Measurements from ENCODE around the gene C16orf89.
"Not testable (repeated sequence)": the region's sequence is repeated elsewhere in the genome, so short reads cannot be mapped to it uniquely, and the experiment has no call there.

Gene C16orf89, protein sequence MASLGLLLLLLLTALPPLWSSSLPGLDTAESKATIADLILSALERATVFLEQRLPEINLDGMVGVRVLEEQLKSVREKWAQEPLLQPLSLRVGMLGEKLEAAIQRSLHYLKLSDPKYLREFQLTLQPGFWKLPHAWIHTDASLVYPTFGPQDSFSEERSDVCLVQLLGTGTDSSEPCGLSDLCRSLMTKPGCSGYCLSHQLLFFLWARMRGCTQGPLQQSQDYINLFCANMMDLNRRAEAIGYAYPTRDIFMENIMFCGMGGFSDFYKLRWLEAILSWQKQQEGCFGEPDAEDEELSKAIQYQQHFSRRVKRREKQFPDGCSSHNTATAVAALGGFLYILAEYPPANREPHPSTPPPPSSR
- total RNA-seq: 0 reads per million in 3 experiments

DNA sequence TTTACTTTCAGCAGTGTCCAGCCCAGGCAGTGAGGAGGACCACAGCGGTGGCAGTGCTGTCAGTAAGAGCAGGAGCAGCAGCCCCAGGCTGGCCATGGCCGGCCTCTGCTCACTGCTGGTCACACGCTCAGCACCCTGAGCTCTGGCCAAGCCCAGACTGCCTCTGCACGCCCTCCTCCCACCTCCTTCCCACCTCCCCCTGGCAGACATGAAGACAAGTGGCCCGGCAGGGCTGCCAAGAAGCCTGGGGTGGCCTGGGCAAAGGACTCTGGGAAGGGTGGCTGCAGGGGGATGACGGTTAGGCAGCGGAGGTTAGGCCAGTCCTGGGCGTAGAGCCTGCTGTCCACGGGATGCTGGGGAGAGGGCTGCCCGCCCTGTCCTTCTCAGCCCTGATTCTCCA lies at the start of gene C16orf89:
Gene C16orf89 (minus strand): TSS at position 144 of the 400 bp plus-strand sequence. CDS start 48 bp downstream, at position 96.
- DNase-seq: no peak

- not testable (repeated sequence) for DNase-seq
Measured at GRCh38 chr16:5110933-5111332, 45.2 kb upstream of the C16orf89 start.

DNA sequence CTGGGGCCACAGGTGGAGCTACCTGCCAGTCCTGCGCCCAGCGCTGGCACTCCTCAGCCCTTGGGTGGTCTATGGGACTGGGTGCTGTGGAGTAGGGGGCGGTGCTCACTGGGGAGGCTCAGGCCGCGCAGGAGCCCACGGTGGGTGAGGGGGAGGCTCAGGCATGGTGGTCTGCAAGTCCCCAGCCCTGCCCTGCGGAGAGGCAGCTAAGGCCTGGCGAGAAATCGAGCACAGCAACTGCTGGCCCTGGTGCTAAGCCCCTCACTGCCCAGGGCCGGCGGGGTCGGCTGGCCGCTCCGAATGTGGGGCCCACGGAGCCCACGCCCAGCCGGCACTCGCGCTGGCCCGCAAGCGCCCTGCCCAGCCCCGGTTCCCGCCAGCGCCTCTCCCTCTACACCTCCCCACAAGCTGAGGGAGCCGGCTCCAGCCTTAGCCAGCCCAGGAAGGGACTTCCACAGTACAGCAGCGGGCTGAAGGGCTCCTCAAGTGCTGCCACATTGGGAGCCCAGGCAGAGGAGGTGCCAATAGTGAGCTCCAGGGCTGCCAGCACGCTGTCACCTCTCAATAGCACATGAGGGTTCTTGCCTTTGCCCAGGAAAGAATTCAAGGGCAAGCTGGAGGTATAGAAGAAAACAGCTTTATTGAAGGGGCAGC lies 42.9 kb upstream of the C16orf89 start:
- no peak for DNase-seq

- DNase-seq: not testable (repeated sequence)
Measured at GRCh38 chr16:5105039-5105438, 39.3 kb upstream of the C16orf89 start.

DNA sequence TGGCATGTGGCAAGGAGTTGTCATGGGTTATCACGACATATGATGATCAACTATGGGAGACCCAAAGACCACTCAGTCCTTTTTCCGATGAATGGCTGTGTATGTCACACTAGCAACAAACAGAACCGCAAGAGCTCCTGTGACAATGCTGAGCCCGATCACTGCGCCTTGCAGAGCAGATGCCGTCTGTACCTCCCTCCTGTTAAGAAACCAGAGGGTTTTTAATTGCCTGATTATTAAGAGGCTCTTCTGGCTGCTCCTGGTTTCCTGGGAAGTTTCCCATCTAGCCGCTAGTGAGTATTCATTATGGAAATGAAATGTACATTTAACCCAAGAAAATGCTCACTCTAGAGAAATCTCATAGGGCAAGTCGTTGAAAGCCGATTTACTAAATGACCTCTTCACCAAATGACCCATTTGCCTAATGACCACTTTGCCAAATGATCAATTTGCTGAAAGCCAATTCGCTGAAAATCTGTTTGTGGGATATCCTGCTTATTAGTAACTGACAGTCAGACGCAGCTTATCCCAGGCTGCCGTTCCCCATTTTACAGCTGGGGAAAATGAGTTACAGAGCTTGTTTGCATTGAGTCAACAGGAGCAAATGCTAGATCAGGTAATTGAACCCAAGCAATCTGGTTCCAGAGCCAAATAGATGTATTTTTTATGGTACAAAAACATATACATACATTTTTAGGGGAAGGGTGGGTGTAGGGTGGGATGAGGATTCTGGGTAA lies 37.7 kb upstream of the C16orf89 start:
- DNase-seq: not testable (repeated sequence)

GRCh38 chr16:5099174-5099573 lies 33.4 kb upstream of the C16orf89 start:
- DNase-seq: not testable (repeated sequence)

DNA sequence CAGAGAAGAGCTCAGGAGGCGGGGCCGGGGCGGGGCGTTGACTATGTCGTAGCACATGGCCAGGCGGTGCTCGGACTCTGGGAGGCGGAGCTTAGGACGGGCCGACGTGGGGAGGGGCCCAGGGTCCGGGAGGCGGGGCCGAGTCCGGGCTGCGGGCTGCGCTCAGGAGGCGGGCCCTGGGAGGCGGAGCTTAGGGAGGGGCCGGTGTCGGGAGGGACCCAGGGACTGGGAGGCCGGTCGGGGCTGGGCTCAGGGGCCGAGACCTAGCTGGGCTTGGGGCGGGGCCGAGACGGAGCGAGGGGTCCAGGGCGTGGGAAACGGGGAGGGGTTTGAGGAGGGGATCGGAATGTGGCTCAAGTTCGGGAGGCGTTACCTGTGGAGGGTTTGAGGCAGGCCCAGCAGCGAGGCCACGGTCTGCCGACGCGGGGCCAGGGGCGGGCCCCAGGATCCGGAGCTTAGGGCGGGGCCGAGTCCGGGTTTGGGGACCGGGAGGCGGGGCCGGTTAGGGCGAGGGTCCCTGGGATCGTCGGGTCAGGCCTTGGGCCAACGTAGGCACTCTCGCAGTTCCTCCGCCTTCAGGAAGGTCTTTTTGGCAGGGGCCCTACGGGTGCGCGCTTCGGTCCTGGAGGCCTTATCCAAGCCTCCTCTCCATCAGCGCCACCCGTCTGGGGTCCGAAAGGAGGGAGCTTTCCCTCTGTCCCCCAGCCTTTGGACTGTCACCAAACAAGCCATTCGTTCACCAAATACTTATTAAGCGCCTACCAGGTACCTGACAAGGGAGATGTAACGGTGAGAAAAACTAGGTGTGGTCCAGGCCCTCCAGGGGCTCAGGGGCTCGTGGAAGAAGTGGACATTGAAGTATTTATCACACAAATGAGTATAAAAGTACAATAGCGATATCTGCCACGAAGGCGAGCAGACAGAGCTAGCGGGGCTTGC lies 32.7 kb upstream of the C16orf89 start:
- peak; percentile 96 for DNase-seq

GRCh38 chr16:5097470-5098220 lies 31.9 kb upstream of the C16orf89 start, which contains the start of gene EEF2KMT:
Gene EEF2KMT (minus strand): TSS chr16:5097795. CDS start chr16:5097739, 56 bp downstream.
- DNase-seq: not testable (repeated sequence)

GRCh38 chr16:5097061-5097469 lies 31.3 kb upstream of the C16orf89 start:
- DNase-seq: peak; percentile 44

DNA sequence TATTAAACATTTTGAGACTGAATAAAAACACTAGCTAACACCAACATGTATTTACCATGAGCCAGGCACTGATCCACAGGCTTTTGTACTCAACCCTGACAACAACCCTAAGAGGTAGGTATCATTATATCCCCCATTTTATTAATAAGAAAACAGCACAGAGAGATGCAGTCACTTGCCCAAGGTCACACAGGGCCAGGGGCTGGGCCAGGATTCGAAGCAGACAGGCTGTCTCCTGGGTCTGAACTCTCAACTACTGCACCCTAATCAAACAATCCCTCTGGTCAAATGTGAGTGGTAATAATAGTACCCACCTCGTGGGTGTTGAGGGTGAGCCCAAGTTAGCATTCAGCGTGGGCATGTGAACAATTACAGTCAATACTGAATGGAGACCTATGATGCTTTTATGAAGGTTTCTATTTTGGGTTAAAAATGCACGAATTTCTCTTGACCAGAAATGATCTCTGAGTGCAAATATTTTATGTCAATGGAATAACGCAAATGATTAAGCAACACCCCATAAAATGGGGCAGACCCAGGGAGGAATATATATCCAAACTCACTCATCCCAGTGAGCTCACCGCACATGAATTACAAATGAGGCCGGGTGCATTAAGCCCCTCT lies 30.8 kb upstream of the C16orf89 start:
- DNase-seq: not testable (repeated sequence)

DNA sequence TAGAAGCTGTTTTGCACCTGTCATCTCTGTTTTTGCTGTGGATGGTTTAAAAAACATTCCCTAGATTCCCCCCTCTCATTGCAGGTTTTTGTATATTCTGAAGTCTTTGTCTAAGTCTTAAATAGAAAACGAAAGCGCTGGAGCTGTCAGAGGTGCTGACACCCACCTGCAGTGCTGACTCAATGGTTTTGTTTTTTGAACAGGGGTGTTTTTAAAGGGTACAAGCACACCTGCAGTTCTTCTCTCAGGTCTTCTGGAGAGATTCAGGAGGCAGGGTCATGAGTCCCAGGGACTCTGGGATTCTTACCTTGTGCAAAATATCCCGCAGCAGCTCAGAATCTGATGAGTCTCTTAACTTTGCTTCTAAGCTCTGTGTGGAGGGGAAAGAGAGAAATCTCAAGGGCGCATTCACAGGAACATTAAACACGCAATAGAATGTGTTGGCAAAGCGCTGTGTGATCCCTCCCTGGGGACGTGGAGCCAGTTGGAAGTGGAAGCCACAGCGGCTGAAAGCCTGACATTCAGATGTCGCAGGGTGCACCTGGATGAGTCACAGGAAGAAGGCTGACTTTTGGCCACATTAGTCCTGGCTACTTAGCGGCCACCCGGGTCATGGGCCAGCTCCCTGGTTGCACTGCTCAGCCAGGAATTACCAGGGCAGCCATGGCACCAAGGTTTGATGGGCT lies 29.5 kb upstream of the C16orf89 start:
- not testable (repeated sequence) for DNase-seq

DNA sequence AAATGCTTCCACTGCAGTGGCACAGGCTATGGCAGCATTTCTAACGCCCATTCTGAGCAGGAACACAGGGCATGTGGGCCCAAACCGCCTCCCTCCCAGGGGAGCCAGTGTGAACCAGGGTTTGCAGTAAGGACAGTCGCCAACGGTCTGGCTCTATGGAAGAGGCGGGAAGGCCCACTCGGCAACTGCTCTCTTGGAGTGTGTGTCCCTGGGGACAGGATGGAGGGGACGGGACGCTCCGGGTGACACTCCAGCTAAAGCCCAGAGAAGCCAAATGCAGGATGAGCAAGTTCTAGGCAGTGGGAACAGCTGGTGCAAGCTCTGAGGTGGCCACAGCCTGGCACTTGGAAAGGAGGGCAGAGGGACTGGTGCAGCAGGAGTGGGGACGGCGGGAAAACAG lies 28.0 kb upstream of the C16orf89 start:
- not testable (repeated sequence) for DNase-seq

DNA sequence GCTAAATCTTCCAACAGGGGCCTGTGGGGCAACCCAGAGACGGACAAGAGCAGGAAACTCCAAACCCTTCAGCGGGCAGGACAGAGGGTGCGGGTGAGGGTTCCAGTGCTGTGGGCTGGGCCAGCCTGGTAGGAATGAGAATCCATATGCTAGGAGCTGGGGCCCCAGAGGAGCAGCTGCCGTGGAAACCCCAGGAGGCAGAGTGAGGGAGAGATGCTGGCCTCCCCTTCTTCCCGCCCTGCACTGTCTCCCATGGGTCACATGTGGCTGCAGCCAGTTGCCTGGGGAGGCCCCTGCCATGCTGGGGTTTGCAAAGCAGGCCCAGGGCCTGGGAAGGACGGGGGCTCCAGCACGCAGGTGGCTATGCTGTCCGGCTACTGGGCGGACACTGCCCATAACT lies 27.3 kb upstream of the C16orf89 start:
- DNase-seq: not testable (repeated sequence)

- not testable (repeated sequence) for DNase-seq
Measured at GRCh38 chr16:5090592-5090991, 24.8 kb upstream of the C16orf89 start.

GRCh38 chr16:5089911-5090555 lies 24.3 kb upstream of the C16orf89 start:
- not testable (repeated sequence) for DNase-seq

- not testable (repeated sequence) for DNase-seq
Measured at GRCh38 chr16:5088936-5089335, 23.2 kb upstream of the C16orf89 start.

GRCh38 chr16:5088086-5088790 lies 22.5 kb upstream of the C16orf89 start:
- DNase-seq: not testable (repeated sequence)

DNA sequence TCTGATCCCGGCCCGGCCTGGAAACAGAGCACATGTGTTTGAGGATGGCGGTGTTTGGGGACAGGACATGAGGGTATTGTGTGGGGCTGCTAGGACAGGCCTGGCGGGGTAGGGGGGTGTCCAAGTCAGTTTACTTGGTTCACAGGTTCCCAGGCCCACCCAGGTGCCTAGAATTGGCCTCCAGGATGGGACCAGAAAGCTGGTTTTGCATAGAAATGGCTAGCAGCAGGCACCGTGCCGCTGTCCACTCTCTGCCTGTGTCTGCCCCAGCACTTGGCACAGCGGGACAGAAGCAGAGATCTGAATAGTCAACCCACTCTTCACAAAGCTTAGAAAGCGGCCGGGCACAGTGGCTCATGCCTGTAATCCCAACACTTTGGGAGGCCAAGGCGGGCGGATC lies 20.0 kb upstream of the C16orf89 start:
- not testable (repeated sequence) for DNase-seq

DNA sequence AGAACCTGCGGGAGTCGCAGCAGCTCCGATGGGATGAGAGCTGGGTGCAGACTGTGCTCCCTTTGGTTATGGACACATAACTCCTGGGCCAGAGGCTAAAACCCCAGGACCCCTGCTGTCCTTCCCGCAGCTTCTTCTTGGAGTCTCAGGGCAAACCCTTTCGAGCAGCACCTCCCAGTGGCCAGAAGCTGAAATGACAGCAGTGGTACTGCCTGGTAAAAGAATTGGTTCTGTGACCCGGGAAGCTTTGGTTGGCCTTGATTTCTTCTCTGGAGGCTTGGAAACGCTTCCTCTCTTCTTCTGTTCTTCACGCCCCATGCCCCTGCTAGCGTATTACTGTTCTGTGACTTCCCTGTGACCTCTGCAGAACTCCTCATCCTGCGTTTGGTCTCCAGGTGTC lies 19.0 kb upstream of the C16orf89 start:
- peak; percentile 44 for DNase-seq

Measured in central memory CD4-positive, alpha-beta T cell (primary cell).